Measurements from ENCODE around the gene FPGT.

- no peak for TF ChIP-seq CTCF (IDR thresholded peaks at IDR 0.05)
- TF ChIP-seq POLR2A (IDR thresholded peaks at IDR 0.05) = no peak
Observed at GRCh38 chr1:74237035-74237434, 39.0 kb downstream of the FPGT start.
